A549 treated with AZD9567 at 1 μM for 4 hours (cell line): ENCODE data around the gene EXD3. TPM values are rescaled to one million over a fixed set of nuclear protein-coding genes. Genes with fewer than 3 reads are reported as not detected.

Source experiments
- total RNA-seq: library from RNA; stranded (reverse); fragments of 200-300 nt; extraction: Qiagen RNA extraction; gene quantifications from 5 replicates; pipeline ENCODE4 v1.2.3, GENCODE V29; 2022; ENCODE audit not compliant: insufficient read depth

EXD3 gene
- 5.9 to 7.2 TPM (median 6.7 TPM) in 5 replicates for total RNA-seq

DNA sequence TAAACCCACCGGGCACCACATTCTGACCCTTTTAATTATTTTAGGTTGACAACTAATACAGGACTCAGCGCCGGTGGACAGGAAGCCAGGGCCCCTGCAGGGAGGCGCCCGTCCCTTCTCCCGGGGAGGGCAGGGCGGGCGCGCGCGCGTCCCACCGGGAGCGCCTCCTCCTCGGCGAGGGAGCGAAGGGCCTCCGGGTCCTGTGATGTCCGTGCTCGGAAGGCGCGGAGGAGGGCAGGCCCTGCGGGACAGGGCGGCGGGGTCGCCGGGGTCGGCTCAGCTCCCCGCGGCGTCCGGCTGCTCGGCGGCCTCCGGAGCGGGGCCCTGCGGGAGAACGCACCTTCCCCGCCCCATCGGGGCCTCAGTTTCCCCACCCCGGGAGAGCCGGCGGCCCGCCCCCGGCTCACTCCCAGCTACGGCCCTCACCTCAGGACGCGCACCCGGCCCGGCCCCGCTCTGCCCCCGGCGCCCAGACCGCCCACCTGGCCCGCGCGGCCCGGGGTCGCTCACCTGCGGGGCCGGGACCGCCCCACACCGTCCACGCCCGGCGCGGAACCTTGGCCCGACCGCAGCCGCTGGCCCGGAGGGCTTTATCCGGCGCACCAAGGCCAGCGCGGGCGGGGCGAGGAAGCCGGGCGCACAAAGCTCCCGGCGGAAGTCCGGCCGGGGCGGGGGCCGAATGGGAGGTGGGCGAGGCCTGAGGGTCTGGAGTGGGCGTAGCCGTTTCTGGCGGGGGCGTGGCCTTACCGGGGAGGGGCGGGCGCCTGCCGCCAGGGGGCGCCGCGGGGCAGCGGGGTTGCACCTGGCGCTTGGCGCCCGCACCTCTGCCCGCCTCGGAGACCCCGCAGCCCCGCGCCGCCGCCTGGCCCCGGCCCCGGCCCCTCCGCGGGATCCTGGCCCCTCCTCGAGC lies at the start of gene EXD3, which contains the start of gene NOXA1:
TSS of gene EXD3 (minus strand) at position 559 of the 910 bp plus-strand sequence. CDS start 27,805 bp downstream, outside the sequence.
TSS of gene NOXA1 (plus strand) at position 790 of the 910 bp plus-strand sequence. CDS start 137 bp downstream, outside the sequence.

GRCh38 chr9:137459152-137459600 lies 36.2 kb upstream of the EXD3 start, which contains the start of gene NSMF:
Gene NSMF (minus strand): TSS chr9:137459334. CDS start chr9:137459102, 232 bp downstream.

GRCh38 chr9:137441289-137441934 lies 18.4 kb upstream of the EXD3 start, which contains the start of gene ENTPD8:
Gene ENTPD8 (minus strand): TSS chr9:137441357. CDS start chr9:137438285, 3,072 bp downstream.

DNA sequence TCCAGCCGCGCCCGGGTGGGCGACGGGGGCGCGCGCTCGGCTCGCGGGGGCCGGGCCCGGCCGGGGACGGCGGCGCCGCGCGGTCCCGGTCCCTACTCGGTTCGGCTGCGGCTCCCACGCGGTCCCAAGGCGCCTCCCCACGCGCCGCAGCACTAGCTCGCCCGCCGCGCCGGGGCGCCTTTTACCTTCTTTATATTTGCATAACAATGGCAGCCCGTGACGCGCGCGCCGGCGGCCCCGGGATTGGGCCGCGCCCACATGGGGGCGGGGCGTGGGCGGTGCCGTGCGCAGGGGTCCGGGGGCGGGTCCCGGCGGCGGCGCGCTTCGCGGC lies 120.9 kb downstream of the EXD3 start, which contains the start of gene NRARP:
TSS of gene NRARP (minus strand) at position 154 of the 331 bp plus-strand sequence. CDS start 343 bp downstream, outside the sequence.

GRCh38 chr9:137277329-137278041 lies 145.5 kb downstream of the EXD3 start, which contains the start of gene TOR4A:
Gene TOR4A (plus strand): TSS chr9:137277726. CDS start chr9:137278690, 964 bp downstream.

Other genes starting within 250 kb of the EXD3 start
- gene ANAPC2, start 234.6 kb downstream of the EXD3 start, total RNA-seq, result 23.3 to 39.2 TPM (median 38.3 TPM) in 5 replicates
- gene SSNA1, start 234.5 kb downstream of the EXD3 start, total RNA-seq, result 119 to 158 TPM (median 150 TPM) in 5 replicates
- gene TPRN, start 222.4 kb downstream of the EXD3 start, total RNA-seq, result 9.3 to 14.1 TPM (median 12.9 TPM) in 5 replicates
- 32.0 to 48.4 TPM (median 46.4 TPM) in 5 replicates for gene TMEM203, start 217.5 kb downstream of the EXD3 start, total RNA-seq
- gene NDOR1, start 217.5 kb downstream of the EXD3 start, total RNA-seq, result 10.9 to 20.2 TPM (median 20.0 TPM) in 5 replicates
- 1.7 to 2.3 TPM (median 1.8 TPM) in 4 of 5 replicates, not detected in the other for gene RNF208, start 200.9 kb downstream of the EXD3 start, total RNA-seq
- 1.7 to 4.2 TPM (median 3.2 TPM) in 5 replicates for gene CYSRT1, start 198.0 kb downstream of the EXD3 start, total RNA-seq
- 0.17 to 0.29 TPM (median 0.22 TPM) in 4 of 5 replicates, not detected in the other for gene RNF224, start 195.7 kb downstream of the EXD3 start, total RNA-seq
- gene SLC34A3, start 192.3 kb downstream of the EXD3 start, total RNA-seq, result 0.06 to 0.14 TPM (median 0.10 TPM) in 4 of 5 replicates, not detected in the other
- gene TUBB4B, start 181.9 kb downstream of the EXD3 start, total RNA-seq, result 802 to 950 TPM (median 862 TPM) in 5 replicates
- gene STPG3, start 171.9 kb downstream of the EXD3 start, total RNA-seq, result not detected in 5 replicates
- gene NELFB, start 167.8 kb downstream of the EXD3 start, total RNA-seq, result 48.5 to 62.6 TPM (median 57.4 TPM) in 5 replicates
- 15.9 to 26.2 TPM (median 25.4 TPM) in 5 replicates for gene TOR4A, start 145.4 kb downstream of the EXD3 start, total RNA-seq
- 3.9 to 6.3 TPM (median 4.6 TPM) in 5 replicates for gene NRARP, start 120.9 kb downstream of the EXD3 start, total RNA-seq
- gene NOXA1, start 231 bp upstream of the EXD3 start, total RNA-seq, result 1.3 to 2.0 TPM (median 1.9 TPM) in 4 of 5 replicates, not detected in the other
- gene ENTPD8, start 18.2 kb upstream of the EXD3 start, total RNA-seq, result 0.19 to 0.28 TPM (median 0.25 TPM) in 4 of 5 replicates, not detected in the other
- 35.0 to 48.0 TPM (median 47.3 TPM) in 5 replicates for gene NSMF, start 36.2 kb upstream of the EXD3 start, total RNA-seq
- gene PNPLA7, start 127.2 kb upstream of the EXD3 start, total RNA-seq, result 0.48 to 1.0 TPM (median 0.88 TPM) in 5 replicates
- gene MRPL41, start 128.7 kb upstream of the EXD3 start, total RNA-seq, result 39.2 to 99.9 TPM (median 93.1 TPM) in 5 replicates
- 22.6 to 34.5 TPM (median 31.5 TPM) in 5 replicates for gene DPH7, start 155.8 kb upstream of the EXD3 start, total RNA-seq
- gene ZMYND19, start 167.3 kb upstream of the EXD3 start, total RNA-seq, result 32.5 to 67.2 TPM (median 66.8 TPM) in 5 replicates
- 50.1 to 58.1 TPM (median 55.1 TPM) in 5 replicates for gene ARRDC1, start 182.5 kb upstream of the EXD3 start, total RNA-seq
- gene EHMT1, start 195.8 kb upstream of the EXD3 start, total RNA-seq, result 41.3 to 46.4 TPM (median 44.0 TPM) in 5 replicates